ENCODE measurements around the gene PSMG4.

GRCh38 chr6:3314621-3315467 is 56.1 kb downstream of the PSMG4 start:
- no peak for TF ChIP-seq CTCF (IDR thresholded peaks at IDR 0.05; ENCODE audit: low read depth, low read length)
- no peak for TF ChIP-seq MAX (IDR thresholded peaks at IDR 0.05; ENCODE audit: low read depth, low read length)
- TF ChIP-seq MYC (IDR thresholded peaks at IDR 0.05; ENCODE audit: low read depth, low read length), result no peak

All from NB4 (cell line).